ENCODE results near the gene MLXIPL. TPM values are rescaled to one million over a fixed set of nuclear protein-coding genes. Genes with fewer than 3 reads are reported as not detected.
"Not testable (repeated sequence)": the region's sequence is repeated elsewhere in the genome, so short reads cannot be mapped to it uniquely, and the experiment has no call there.

The MLXIPL gene
- total and polyA plus RNA-seq, 2 experiments from 2014 or later: 21.7 to 46.7 TPM

DNA sequence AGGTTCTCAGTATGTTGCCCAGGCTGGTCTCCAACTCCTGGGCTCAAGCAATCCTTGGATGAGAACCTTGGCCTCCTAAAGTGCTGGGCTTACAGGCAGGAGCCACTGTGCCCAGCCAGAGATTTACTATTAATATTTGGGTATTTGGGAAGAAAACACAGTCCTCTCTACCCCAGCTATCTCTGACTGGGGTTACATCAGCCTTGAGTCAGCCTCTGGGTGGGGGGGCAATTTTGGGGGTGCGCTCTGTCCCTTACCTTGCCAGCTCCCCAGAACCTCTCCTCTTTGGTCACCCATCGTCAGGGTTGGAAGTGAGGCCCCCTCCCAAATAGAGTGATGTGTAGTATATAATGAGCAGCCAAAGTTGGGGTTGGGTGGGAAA is 1.8 kb downstream of the MLXIPL start:
- Histone ChIP-seq H2AFZ (no peak overlapping the region), H3K27ac (no peak overlapping the region), H3K79me2 (no peaks in the 10 kb centered on the region), H3K9me2 (replicated peaks; ENCODE audit: insufficient read depth) (no peaks in the 10 kb centered on the region), H3K27me3 (peaks cover 36% of the 10 kb centered on the region), H3K4me2 (peak overlapping the region; percentile 98), H3K4me3 (no peak overlapping the region), H3K4me1 (ENCODE audit: insufficient read depth) (peaks cover 4% of the 10 kb centered on the region), H3K36me3 (replicated peaks; ENCODE audit: insufficient read depth, low read depth) (no peaks in the 10 kb centered on the region), H4K20me1 (ENCODE audit: insufficient read depth, poor library complexity, severe bottlenecking) (no peaks in the 10 kb centered on the region), H3K9me3 (ENCODE audit: low read depth) (no peaks in the 10 kb centered on the region)
- TF ChIP-seq EZH2phosphoT487 (IDR thresholded peaks at IDR 0.05; ENCODE audit: low read depth, severe bottlenecking, unreplicated experiment) (no peak), EZH2 (IDR thresholded peaks at IDR 0.05; ENCODE audit: borderline replicate concordance) (no peak)
- TF ChIP-seq, protein P1, sequence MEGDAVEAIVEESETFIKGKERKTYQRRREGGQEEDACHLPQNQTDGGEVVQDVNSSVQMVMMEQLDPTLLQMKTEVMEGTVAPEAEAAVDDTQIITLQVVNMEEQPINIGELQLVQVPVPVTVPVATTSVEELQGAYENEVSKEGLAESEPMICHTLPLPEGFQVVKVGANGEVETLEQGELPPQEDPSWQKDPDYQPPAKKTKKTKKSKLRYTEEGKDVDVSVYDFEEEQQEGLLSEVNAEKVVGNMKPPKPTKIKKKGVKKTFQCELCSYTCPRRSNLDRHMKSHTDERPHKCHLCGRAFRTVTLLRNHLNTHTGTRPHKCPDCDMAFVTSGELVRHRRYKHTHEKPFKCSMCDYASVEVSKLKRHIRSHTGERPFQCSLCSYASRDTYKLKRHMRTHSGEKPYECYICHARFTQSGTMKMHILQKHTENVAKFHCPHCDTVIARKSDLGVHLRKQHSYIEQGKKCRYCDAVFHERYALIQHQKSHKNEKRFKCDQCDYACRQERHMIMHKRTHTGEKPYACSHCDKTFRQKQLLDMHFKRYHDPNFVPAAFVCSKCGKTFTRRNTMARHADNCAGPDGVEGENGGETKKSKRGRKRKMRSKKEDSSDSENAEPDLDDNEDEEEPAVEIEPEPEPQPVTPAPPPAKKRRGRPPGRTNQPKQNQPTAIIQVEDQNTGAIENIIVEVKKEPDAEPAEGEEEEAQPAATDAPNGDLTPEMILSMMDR (IDR thresholded peaks at IDR 0.05; ENCODE audit: poor library complexity): no peak
- no peak for DNase-seq (ENCODE audit: low spot score)
- WGBS (ENCODE audit: low lambda C conversion rate, missing lambda C conversion rate): 45% methylated on average over 2 of the region's 2 CpGs

DNA sequence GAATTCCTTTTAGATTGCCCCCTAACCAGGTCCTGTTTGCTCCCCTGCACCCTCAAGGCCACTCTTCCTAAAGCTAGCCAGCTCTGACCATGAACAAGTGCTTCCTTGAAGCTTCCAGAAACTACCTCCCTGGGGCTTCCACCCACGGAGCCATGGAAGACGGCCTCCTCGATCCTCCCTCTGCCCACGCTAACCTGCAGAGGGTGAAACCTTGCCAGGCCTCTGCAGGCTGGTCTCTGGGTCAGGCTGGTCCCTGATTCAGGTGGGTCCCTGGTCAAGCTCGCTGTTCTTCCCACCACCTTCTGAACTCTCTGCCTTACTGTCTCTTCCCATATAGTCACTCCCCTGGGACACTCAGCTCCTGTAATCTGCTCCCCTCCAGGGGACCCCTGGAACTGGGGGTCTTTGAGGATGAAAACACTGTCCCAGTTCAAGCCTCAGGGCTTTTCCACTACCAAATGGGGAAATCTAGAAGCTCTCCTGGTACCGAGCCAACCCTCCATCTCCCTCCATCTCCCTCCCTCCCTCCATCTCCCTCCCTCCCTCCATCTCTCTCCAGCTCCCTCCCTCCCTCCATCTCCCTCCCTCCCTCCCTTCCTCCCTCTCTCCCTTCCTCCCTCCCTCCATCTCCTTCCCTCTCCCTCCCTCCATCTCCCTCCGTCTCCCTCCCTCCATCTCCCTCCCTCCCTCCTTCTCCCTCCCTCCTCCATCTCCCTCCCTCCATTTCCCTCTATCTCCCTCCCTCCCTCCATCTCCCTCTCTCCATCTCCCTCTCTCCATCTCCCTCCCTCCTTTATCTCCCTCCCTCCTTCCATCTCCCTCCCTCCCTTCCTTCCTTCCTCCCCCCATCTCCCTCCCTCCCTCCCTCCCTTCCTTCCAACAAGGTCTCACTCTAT is 2.9 kb downstream of the MLXIPL start:
- Histone ChIP-seq H3K36me3 (replicated peaks; ENCODE audit: insufficient read depth, low read depth) (no peaks in the 10 kb centered on the region), H3K4me1 (ENCODE audit: insufficient read depth) (peaks cover 4% of the 10 kb centered on the region), H3K27me3 (peaks cover 34% of the 10 kb centered on the region), H3K4me2 (no peak overlapping the region), H4K20me1 (ENCODE audit: insufficient read depth, poor library complexity, severe bottlenecking) (no peaks in the 10 kb centered on the region), H3K27ac (no peak overlapping the region), H3K9me3 (ENCODE audit: low read depth) (no peaks in the 10 kb centered on the region), H3K4me3 (no peak overlapping the region), H2AFZ (no peak overlapping the region), H3K9me2 (replicated peaks; ENCODE audit: insufficient read depth) (no peaks in the 10 kb centered on the region), H3K79me2 (no peaks in the 10 kb centered on the region)
- 76% methylated on average over 5 of the region's 7 CpGs for WGBS (ENCODE audit: low lambda C conversion rate, missing lambda C conversion rate)
- DNase-seq (ENCODE audit: low spot score): no peak
- TF ChIP-seq, protein P1 (IDR thresholded peaks at IDR 0.05; ENCODE audit: poor library complexity): no peak
- TF ChIP-seq EZH2 (IDR thresholded peaks at IDR 0.05; ENCODE audit: borderline replicate concordance) (no peak), EZH2phosphoT487 (IDR thresholded peaks at IDR 0.05; ENCODE audit: low read depth, severe bottlenecking, unreplicated experiment) (no peak)

DNA sequence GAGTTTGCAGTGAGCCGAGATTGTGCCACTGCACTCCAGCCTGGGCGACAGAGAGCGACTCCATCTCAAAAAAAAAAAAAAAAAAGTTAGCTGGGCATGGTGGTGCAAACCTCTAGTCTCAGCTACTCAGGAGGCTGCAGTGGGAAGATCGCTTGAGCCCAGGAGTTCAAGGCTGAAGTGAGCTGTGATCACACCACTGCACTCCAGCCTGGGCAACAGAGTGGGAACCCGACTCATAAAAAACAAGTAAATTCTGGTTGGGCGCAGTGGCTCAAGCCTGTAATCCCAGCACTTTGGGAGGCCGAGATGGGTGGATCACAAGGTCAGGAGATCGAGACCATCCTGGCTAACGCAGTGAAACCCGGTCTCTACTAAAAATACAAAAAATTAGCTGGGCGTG is 4.9 kb downstream of the MLXIPL start:
- not testable (repeated sequence) for DNase-seq (ENCODE audit: low spot score); H3K4me1 ChIP-seq (ENCODE audit: insufficient read depth); H3K9me3 ChIP-seq (ENCODE audit: low read depth); H3K27ac ChIP-seq; H3K4me2 ChIP-seq; H3K4me3 ChIP-seq; H3K36me3 ChIP-seq (replicated peaks; ENCODE audit: insufficient read depth, low read depth); H2AFZ ChIP-seq; H3K79me2 ChIP-seq; H4K20me1 ChIP-seq (ENCODE audit: insufficient read depth, poor library complexity, severe bottlenecking); H3K9me2 ChIP-seq (replicated peaks; ENCODE audit: insufficient read depth)
- H3K27me3 ChIP-seq: peaks cover 21% of the 10 kb centered on the region
- WGBS (ENCODE audit: low lambda C conversion rate, missing lambda C conversion rate): 86% methylated on average over 11 of the region's 11 CpGs

DNA sequence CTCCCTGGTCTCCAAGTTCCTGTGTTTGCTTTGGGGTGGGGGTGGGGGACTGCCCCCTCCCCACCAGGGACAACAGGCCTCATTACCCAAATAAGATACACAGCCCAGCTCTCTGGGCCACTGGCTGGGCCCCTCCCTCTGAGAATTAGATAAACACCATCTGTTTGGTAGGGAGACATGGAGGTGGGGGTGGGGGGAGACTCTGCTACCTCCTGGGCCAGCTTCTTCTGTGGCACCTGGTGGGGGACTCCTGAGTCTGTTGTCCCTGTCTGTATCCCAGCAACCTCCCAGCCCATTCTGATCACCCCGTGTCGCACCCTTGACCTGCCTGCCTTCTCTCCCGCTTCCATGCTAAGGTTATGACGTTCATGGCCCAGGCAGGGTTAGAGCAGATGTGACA is 5.8 kb downstream of the MLXIPL start:
- no peaks in the 10 kb centered on the region for H3K4me1 ChIP-seq (ENCODE audit: insufficient read depth)
- no peaks in the 10 kb centered on the region for H3K36me3 ChIP-seq (replicated peaks; ENCODE audit: insufficient read depth, low read depth)
- no peak overlapping the region for H3K27ac ChIP-seq
- no peak for DNase-seq (ENCODE audit: low spot score)
- no peak overlapping the region for H2AFZ ChIP-seq
- H3K4me3 ChIP-seq: no peak overlapping the region
- WGBS (ENCODE audit: low lambda C conversion rate, missing lambda C conversion rate): 47% methylated on average over 4 of the region's 4 CpGs
- TF ChIP-seq EZH2phosphoT487 (IDR thresholded peaks at IDR 0.05; ENCODE audit: low read depth, severe bottlenecking, unreplicated experiment) (no peak), EZH2 (IDR thresholded peaks at IDR 0.05; ENCODE audit: borderline replicate concordance) (no peak)
- TF ChIP-seq, protein P1 (IDR thresholded peaks at IDR 0.05; ENCODE audit: poor library complexity): no peak
- no peaks in the 10 kb centered on the region for H3K79me2 ChIP-seq
- no peak overlapping the region for H3K4me2 ChIP-seq
- H3K9me3 ChIP-seq (ENCODE audit: low read depth): no peaks in the 10 kb centered on the region
- peaks cover 13% of the 10 kb centered on the region for H3K27me3 ChIP-seq
- H4K20me1 ChIP-seq (ENCODE audit: insufficient read depth, poor library complexity, severe bottlenecking): no peaks in the 10 kb centered on the region
- H3K9me2 ChIP-seq (replicated peaks; ENCODE audit: insufficient read depth): no peaks in the 10 kb centered on the region

DNA sequence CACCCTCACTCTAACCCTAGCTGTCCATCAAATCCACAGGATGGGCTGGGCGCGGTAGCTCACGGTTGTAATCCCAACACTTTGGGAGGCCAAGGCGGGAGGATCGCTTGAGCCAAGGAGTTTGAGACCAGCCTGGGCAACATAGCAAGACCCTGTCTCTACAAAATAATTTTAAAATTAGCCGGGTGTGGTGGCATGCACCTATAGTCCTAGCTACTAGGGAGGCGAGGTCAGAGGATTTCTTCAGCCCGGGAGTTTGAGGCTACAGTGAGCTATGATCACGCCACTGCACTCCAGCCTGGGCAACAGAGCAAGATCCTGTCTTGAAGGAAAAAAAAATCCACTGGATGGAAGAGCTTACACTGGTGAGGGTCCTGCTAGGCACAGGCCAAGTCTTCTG is 6.8 kb downstream of the MLXIPL start:
- H3K36me3 ChIP-seq (replicated peaks; ENCODE audit: insufficient read depth, low read depth); H3K4me1 ChIP-seq (ENCODE audit: insufficient read depth); H2AFZ ChIP-seq; H3K4me2 ChIP-seq; H3K9me3 ChIP-seq (ENCODE audit: low read depth); H3K27me3 ChIP-seq; H3K9me2 ChIP-seq (replicated peaks; ENCODE audit: insufficient read depth); H3K27ac ChIP-seq; H4K20me1 ChIP-seq (ENCODE audit: insufficient read depth, poor library complexity, severe bottlenecking); H3K79me2 ChIP-seq; DNase-seq (ENCODE audit: low spot score); H3K4me3 ChIP-seq: not testable (repeated sequence)
- WGBS (ENCODE audit: low lambda C conversion rate, missing lambda C conversion rate): 95% methylated on average over 9 of the region's 9 CpGs
